GM12865 (cell line): ENCODE measurements around the gene OS9.

Experiments
- DNase-seq: peaks from one replicate; pipeline ENCODE4 v3.0.0; 2010; ENCODE audit warnings: low read depth
- H3K4me3 ChIP-seq: 2 replicates; pipeline ENCODE4 v1.5.1; 2011; ENCODE audit warnings: mild to moderate bottlenecking, low read depth, low read length, control low read depth
- TF ChIP-seq, protein P1 (sequence below): IDR thresholded peaks from 2 replicates; pipeline ENCODE4 v1.5.1; 2011; ENCODE audit warnings: low read length, control low read depth, low read depth, inconsistent platforms; ENCODE audit not compliant: insufficient read depth; ENCODE audit errors: missing control alignments

Gene OS9

GRCh38 chr12:57725851-57726150 lies 31.9 kb downstream of the OS9 start:
- no peak overlapping the region for H3K4me3 ChIP-seq
- TF ChIP-seq, protein P1, sequence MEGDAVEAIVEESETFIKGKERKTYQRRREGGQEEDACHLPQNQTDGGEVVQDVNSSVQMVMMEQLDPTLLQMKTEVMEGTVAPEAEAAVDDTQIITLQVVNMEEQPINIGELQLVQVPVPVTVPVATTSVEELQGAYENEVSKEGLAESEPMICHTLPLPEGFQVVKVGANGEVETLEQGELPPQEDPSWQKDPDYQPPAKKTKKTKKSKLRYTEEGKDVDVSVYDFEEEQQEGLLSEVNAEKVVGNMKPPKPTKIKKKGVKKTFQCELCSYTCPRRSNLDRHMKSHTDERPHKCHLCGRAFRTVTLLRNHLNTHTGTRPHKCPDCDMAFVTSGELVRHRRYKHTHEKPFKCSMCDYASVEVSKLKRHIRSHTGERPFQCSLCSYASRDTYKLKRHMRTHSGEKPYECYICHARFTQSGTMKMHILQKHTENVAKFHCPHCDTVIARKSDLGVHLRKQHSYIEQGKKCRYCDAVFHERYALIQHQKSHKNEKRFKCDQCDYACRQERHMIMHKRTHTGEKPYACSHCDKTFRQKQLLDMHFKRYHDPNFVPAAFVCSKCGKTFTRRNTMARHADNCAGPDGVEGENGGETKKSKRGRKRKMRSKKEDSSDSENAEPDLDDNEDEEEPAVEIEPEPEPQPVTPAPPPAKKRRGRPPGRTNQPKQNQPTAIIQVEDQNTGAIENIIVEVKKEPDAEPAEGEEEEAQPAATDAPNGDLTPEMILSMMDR = no peak
- no peak for DNase-seq

- H3K4me3 ChIP-seq = no peak overlapping the region
- DNase-seq = no peak
- TF ChIP-seq, protein P1 = no peak
Measured at GRCh38 chr12:57726151-57726883, 32.4 kb downstream of the OS9 start.

DNA sequence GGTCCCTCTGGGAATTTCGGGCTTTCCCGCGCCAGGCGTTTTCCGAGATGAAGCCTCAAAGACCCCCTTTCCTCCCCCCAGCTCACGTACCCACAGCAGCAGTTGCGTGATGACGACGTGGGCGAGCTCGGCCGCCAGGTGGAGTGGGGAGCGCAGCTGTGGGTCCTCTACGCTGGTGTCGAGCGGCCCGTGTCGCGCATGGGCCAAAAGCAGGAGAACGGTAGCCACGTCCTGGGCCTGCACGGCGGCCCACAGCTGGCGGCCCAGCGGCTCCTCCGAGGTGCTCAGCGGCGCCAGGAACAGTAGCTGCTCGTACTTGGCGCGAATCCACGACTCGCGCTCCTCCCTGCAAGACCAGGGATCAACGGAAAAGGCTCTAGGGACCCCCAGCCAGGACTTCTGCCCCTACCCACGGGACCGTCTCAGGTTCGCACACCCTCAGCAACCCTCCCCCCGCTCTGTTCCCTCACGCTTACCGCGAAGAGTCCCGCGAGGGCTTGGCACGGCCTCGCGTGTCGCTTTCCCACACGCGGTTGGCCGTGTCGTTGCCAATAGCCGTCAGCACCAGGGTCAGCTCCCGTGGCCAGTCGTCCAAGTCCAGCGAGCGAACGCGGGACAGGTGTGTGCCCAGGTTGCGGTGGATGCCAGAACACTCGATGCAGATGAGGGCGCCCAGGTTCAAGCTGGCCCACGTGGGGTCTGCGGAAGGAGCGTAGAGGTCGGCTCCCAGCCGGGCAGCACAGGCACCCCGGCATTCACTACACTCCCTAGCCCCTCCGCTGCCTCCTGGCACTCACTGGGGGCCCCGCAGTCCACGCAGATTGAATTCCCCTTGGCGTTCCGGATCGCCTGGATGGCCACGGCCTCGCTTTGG lies 33.2 kb downstream of the OS9 start:
- no peak for DNase-seq
- H3K4me3 ChIP-seq = no peak overlapping the region
- TF ChIP-seq, protein P1 = no peak

- TF ChIP-seq, protein P1 = no peak
- H3K4me3 ChIP-seq = no peak overlapping the region
- DNase-seq = no peak
Measured at GRCh38 chr12:57727758-57728395, 33.9 kb downstream of the OS9 start.

DNA sequence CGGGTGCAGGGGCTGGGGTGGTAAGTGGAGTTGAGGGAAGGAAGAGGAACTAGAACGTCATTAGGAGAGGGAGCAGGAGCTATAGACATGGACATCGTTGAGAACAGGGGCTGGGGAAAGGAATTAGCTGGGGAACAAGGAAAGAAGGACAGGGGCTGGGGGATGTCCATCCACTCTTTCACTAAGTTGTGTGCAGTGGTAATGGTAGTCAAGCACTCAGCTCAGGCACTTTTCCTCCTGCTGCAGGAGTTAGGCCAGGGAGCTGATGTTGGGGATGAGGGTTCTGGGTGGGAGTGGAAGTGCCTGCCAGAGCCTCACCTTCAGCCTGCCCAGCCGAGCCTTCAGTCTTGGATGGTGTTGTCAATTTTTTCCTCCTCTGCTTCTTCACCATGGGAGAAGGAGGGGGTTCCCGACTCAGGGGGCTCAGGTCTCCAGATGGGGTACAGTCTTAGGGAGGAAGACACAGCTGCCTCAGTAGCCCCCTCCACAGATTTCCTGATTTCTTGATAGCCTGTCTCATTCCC lies 35.5 kb downstream of the OS9 start:
- H3K4me3 ChIP-seq = no peak overlapping the region
- no peak for DNase-seq
- TF ChIP-seq, protein P1 = no peak

DNA sequence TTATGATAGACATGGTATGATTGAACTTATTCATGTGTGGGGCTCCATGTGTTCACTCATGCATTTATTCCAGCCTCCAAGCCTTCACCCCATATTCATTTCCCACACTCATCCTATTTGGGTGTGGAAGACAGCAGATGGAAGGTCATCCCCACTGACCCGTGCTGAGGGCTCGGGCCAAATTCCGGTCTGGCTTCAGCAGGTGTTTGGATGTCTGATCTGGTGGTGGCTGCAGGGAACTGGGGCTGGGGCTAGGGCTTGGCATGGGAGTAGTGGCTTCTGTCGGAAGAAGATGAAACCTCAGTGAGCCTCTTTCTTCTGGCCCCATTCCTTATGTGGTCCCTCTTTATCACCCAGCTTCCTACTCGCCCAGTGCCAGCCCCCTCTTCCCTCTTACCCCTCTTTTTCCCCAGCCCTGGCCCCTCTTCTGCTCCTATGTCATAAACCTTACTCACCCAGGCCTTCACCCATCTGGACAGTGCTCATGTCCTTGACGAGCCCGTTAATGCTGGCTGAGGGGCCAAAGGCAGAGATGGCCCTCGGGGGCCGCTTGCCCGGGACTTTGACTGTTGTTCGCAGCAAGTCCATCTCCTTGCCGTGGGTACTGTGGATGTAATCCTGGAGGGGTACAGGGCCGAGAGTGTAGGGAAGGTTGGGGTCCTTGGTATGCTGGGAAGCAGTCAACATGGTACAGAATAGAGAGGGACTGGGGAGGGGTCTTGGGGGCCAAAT lies 36.6 kb downstream of the OS9 start:
- TF ChIP-seq, protein P1 = no peak
- DNase-seq = no peak
- H3K4me3 ChIP-seq = no peak overlapping the region
